ENCODE results near the gene ANK2. TPM values are rescaled to one million over a fixed set of nuclear protein-coding genes. Genes with fewer than 3 reads are reported as not detected.

Gene ANK2
- total RNA-seq, 5 donors from 2014 or later (not counting 1 experiment from before 2014, with no cell fraction given), result 0.25 to 0.62 (median 0.31) TPM; not detected in 1

- ChIA-PET POLR2A (no interaction called here), CTCF (no interaction called here)
- H3K4me3 Mint-ChIP-seq, result no peak overlapping the region
- DNase-seq, result no peak
- H3K27me3 ChIP-seq (replicated peaks in 1 of 2; ENCODE audit: control insufficient read depth in 2 of 2, extremely low read depth in 1 of 2, insufficient read depth in 2 of 2, low read length in 1 of 2), result no peaks in the 10 kb centered on the region
- no peak overlapping the region for H3K27ac ChIP-seq (ENCODE audit: low read length)
- H3K4me1 Mint-ChIP-seq, result no peaks in the 10 kb centered on the region
- ATAC-seq (replicated peaks in 1 of 4), result no peak
- no peaks in the 10 kb centered on the region for H3K36me3 ChIP-seq (ENCODE audit: control insufficient read depth in 2 of 2, extremely low read depth in 1 of 2, insufficient read depth in 1 of 2, low read length in 1 of 2)
- no peak overlapping the region for H3K27ac Mint-ChIP-seq
- no CpG with 5 or more reads among the region's 5 CpGs for WGBS (ENCODE audit: insufficient coverage)
- H3K4me1 ChIP-seq (ENCODE audit: control insufficient read depth in 1 of 2, extremely low read depth in 1 of 2, insufficient read depth in 2 of 2, low read length in 2 of 2), result no peaks in the 10 kb centered on the region
- H3K4me3 ChIP-seq (ENCODE audit: control insufficient read depth in 1 of 2, extremely low read depth in 1 of 2, low read length in 1 of 2), result no peak overlapping the region
- no peaks in the 10 kb centered on the region for H3K27me3 Mint-ChIP-seq
- H3K36me3 Mint-ChIP-seq, result no peaks in the 10 kb centered on the region
- H3K9me3 ChIP-seq, result no peaks in the 10 kb centered on the region
- H3K9me3 Mint-ChIP-seq, result no peaks in the 10 kb centered on the region
Measured at GRCh38 chr4:113078066-113078465, 28.6 kb downstream of the ANK2 start.

- H3K27me3 ChIP-seq (replicated peaks in 1 of 2; ENCODE audit: control insufficient read depth in 2 of 2, extremely low read depth in 1 of 2, insufficient read depth in 2 of 2, low read length in 1 of 2), result no peaks in the 10 kb centered on the region
- 85% methylated on average over 8 of the region's 9 CpGs for WGBS (ENCODE audit: insufficient coverage)
- no peaks in the 10 kb centered on the region for H3K4me1 Mint-ChIP-seq
- no peaks in the 10 kb centered on the region for H3K9me3 ChIP-seq
- no peak for ATAC-seq (replicated peaks in 1 of 4)
- H3K4me3 ChIP-seq (ENCODE audit: control insufficient read depth in 1 of 2, extremely low read depth in 1 of 2, low read length in 1 of 2), result no peak overlapping the region
- no peak for DNase-seq
- no peak overlapping the region for H3K27ac Mint-ChIP-seq
- H3K36me3 ChIP-seq (ENCODE audit: control insufficient read depth in 2 of 2, extremely low read depth in 1 of 2, insufficient read depth in 1 of 2, low read length in 1 of 2), result no peaks in the 10 kb centered on the region
- H3K36me3 Mint-ChIP-seq, result no peaks in the 10 kb centered on the region
- H3K4me3 Mint-ChIP-seq, result no peak overlapping the region
- CTCF ChIA-PET, result no interaction called here
- POLR2A ChIA-PET, result no interaction called here
- no peaks in the 10 kb centered on the region for H3K4me1 ChIP-seq (ENCODE audit: control insufficient read depth in 1 of 2, extremely low read depth in 1 of 2, insufficient read depth in 2 of 2, low read length in 2 of 2)
- H3K27ac ChIP-seq (ENCODE audit: low read length), result no peak overlapping the region
- H3K27me3 Mint-ChIP-seq, result peaks cover 0 to 5% of the 10 kb centered on the region in 2 donors
- no peaks in the 10 kb centered on the region for H3K9me3 Mint-ChIP-seq
Measured at GRCh38 chr4:113080050-113080449, 30.6 kb downstream of the ANK2 start.

- Histone ChIP-seq H3K27ac (ENCODE audit: low read length) (no peak overlapping the region), H3K4me3 (ENCODE audit: control insufficient read depth in 1 of 2, extremely low read depth in 1 of 2, low read length in 1 of 2) (no peak overlapping the region), H3K4me1 (ENCODE audit: control insufficient read depth in 1 of 2, extremely low read depth in 1 of 2, insufficient read depth in 2 of 2, low read length in 2 of 2) (no peaks in the 10 kb centered on the region), H3K9me3 (no peaks in the 10 kb centered on the region), H3K27me3 (replicated peaks in 1 of 2; ENCODE audit: control insufficient read depth in 2 of 2, extremely low read depth in 1 of 2, insufficient read depth in 2 of 2, low read length in 1 of 2) (no peaks in the 10 kb centered on the region), H3K36me3 (ENCODE audit: control insufficient read depth in 2 of 2, extremely low read depth in 1 of 2, insufficient read depth in 1 of 2, low read length in 1 of 2) (no peaks in the 10 kb centered on the region)
- DNase-seq (no peak), ATAC-seq (replicated peaks in 1 of 4) (no peak)
- ChIA-PET POLR2A (no interaction called here), CTCF (interaction anchor here in 1 of 2 donors (0.5 kb wide), 1 partner anchor 122 kb away, joined by 3 read pairs; no protein-coding TSS in a partner anchor)
- no peak overlapping the region for H3K4me3 Mint-ChIP-seq
- no CpG with 5 or more reads among the region's 2 CpGs for WGBS (ENCODE audit: insufficient coverage)
- H3K27me3 Mint-ChIP-seq, result peaks cover 0 to 5% of the 10 kb centered on the region in 2 donors
- no peaks in the 10 kb centered on the region for H3K4me1 Mint-ChIP-seq
- no peaks in the 10 kb centered on the region for H3K36me3 Mint-ChIP-seq
- H3K27ac Mint-ChIP-seq, result no peak overlapping the region
- no peaks in the 10 kb centered on the region for H3K9me3 Mint-ChIP-seq
Measured at GRCh38 chr4:113080624-113081023, 31.2 kb downstream of the ANK2 start.

- H3K27me3 Mint-ChIP-seq, result peaks cover 0 to 5% of the 10 kb centered on the region in 2 donors
- no CpG with 5 or more reads among the region's 1 CpG for WGBS (ENCODE audit: insufficient coverage)
- Histone ChIP-seq H3K27me3 (replicated peaks in 1 of 2; ENCODE audit: control insufficient read depth in 2 of 2, extremely low read depth in 1 of 2, insufficient read depth in 2 of 2, low read length in 1 of 2) (no peaks in the 10 kb centered on the region), H3K36me3 (ENCODE audit: control insufficient read depth in 2 of 2, extremely low read depth in 1 of 2, insufficient read depth in 1 of 2, low read length in 1 of 2) (no peaks in the 10 kb centered on the region), H3K9me3 (no peaks in the 10 kb centered on the region), H3K4me3 (ENCODE audit: control insufficient read depth in 1 of 2, extremely low read depth in 1 of 2, low read length in 1 of 2) (no peak overlapping the region), H3K4me1 (ENCODE audit: control insufficient read depth in 1 of 2, extremely low read depth in 1 of 2, insufficient read depth in 2 of 2, low read length in 2 of 2) (no peaks in the 10 kb centered on the region), H3K27ac (ENCODE audit: low read length) (no peak overlapping the region)
- no peaks in the 10 kb centered on the region for H3K36me3 Mint-ChIP-seq
- H3K4me1 Mint-ChIP-seq, result no peaks in the 10 kb centered on the region
- H3K27ac Mint-ChIP-seq, result no peak overlapping the region
- no peak for DNase-seq
- CTCF ChIA-PET, result no interaction called here
- no peaks in the 10 kb centered on the region for H3K9me3 Mint-ChIP-seq
- H3K4me3 Mint-ChIP-seq, result no peak overlapping the region
- POLR2A ChIA-PET, result no interaction called here
- ATAC-seq (replicated peaks in 1 of 4), result no peak
Measured at GRCh38 chr4:113083346-113083745, 33.9 kb downstream of the ANK2 start.

GRCh38 chr4:113086172-113086695 is 36.8 kb downstream of the ANK2 start:
- Histone ChIP-seq H3K4me1 (ENCODE audit: control insufficient read depth in 1 of 2, extremely low read depth in 1 of 2, insufficient read depth in 2 of 2, low read length in 2 of 2) (no peaks in the 10 kb centered on the region), H3K27me3 (replicated peaks in 1 of 2; ENCODE audit: control insufficient read depth in 2 of 2, extremely low read depth in 1 of 2, insufficient read depth in 2 of 2, low read length in 1 of 2) (no peaks in the 10 kb centered on the region), H3K4me3 (ENCODE audit: control insufficient read depth in 1 of 2, extremely low read depth in 1 of 2, low read length in 1 of 2) (no peak overlapping the region), H3K27ac (ENCODE audit: low read length) (no peak overlapping the region), H3K36me3 (ENCODE audit: control insufficient read depth in 2 of 2, extremely low read depth in 1 of 2, insufficient read depth in 1 of 2, low read length in 1 of 2) (no peaks in the 10 kb centered on the region), H3K9me3 (no peaks in the 10 kb centered on the region)
- WGBS (ENCODE audit: insufficient coverage), result no CpG with 5 or more reads among the region's 2 CpGs
- no peak for ATAC-seq (replicated peaks in 1 of 4)
- H3K4me1 Mint-ChIP-seq, result no peaks in the 10 kb centered on the region
- ChIA-PET POLR2A (no interaction called here), CTCF (no interaction called here)
- peaks cover 0 to 5% of the 10 kb centered on the region in 2 donors for H3K27me3 Mint-ChIP-seq
- H3K27ac Mint-ChIP-seq, result no peak overlapping the region
- no peaks in the 10 kb centered on the region for H3K36me3 Mint-ChIP-seq
- no peaks in the 10 kb centered on the region for H3K9me3 Mint-ChIP-seq
- DNase-seq, result no peak
- no peak overlapping the region for H3K4me3 Mint-ChIP-seq

- Histone ChIP-seq H3K27ac (ENCODE audit: low read length) (no peak overlapping the region), H3K4me3 (ENCODE audit: control insufficient read depth in 1 of 2, extremely low read depth in 1 of 2, low read length in 1 of 2) (no peak overlapping the region), H3K4me1 (ENCODE audit: control insufficient read depth in 1 of 2, extremely low read depth in 1 of 2, insufficient read depth in 2 of 2, low read length in 2 of 2) (no peaks in the 10 kb centered on the region), H3K9me3 (no peaks in the 10 kb centered on the region), H3K36me3 (ENCODE audit: control insufficient read depth in 2 of 2, extremely low read depth in 1 of 2, insufficient read depth in 1 of 2, low read length in 1 of 2) (no peaks in the 10 kb centered on the region), H3K27me3 (replicated peaks in 1 of 2; ENCODE audit: control insufficient read depth in 2 of 2, extremely low read depth in 1 of 2, insufficient read depth in 2 of 2, low read length in 1 of 2) (no peaks in the 10 kb centered on the region)
- H3K4me3 Mint-ChIP-seq, result no peak overlapping the region
- H3K4me1 Mint-ChIP-seq, result no peaks in the 10 kb centered on the region
- no peaks in the 10 kb centered on the region for H3K9me3 Mint-ChIP-seq
- H3K27me3 Mint-ChIP-seq, result peaks cover 0 to 5% of the 10 kb centered on the region in 2 donors
- DNase-seq (no peak), ATAC-seq (replicated peaks in 1 of 4) (no peak)
- ChIA-PET CTCF (no interaction called here), POLR2A (no interaction called here)
- no peaks in the 10 kb centered on the region for H3K36me3 Mint-ChIP-seq
- WGBS (ENCODE audit: insufficient coverage), result no CpG with 5 or more reads among the region's 1 CpG
- no peak overlapping the region for H3K27ac Mint-ChIP-seq
Measured at GRCh38 chr4:113088050-113088449, 38.6 kb downstream of the ANK2 start.

DNA sequence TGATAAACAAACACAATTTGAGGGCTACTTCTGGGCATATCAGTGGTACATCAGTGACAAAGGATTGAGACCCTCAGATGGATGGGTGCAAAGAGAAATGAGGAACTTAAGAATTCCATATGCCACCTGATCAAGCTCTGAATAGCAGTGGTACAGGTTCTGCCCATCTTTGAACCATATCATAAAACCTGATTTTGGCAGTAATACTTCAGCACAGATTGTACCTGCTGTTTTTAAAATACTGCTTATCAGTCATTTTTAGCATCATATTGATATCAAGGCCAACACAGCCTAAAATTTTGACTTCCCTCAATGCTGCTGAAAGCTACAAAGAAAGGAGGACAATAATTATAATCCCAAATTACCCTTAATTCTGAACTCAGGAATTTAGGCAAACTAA is 41.5 kb downstream of the ANK2 start:
- Mint-ChIP-seq H3K27ac (no peak overlapping the region), H3K4me1 (no peaks in the 10 kb centered on the region), H3K36me3 (no peaks in the 10 kb centered on the region), H3K4me3 (no peak overlapping the region), H3K9me3 (no peaks in the 10 kb centered on the region), H3K27me3 (no peaks in the 10 kb centered on the region)
- H3K27ac ChIP-seq (ENCODE audit: low read length), result no peak overlapping the region
- H3K27me3 ChIP-seq (replicated peaks in 1 of 2; ENCODE audit: control insufficient read depth in 2 of 2, extremely low read depth in 1 of 2, insufficient read depth in 2 of 2, low read length in 1 of 2), result no peaks in the 10 kb centered on the region
- ATAC-seq (replicated peaks in 1 of 4), result no peak
- H3K36me3 ChIP-seq (ENCODE audit: control insufficient read depth in 2 of 2, extremely low read depth in 1 of 2, insufficient read depth in 1 of 2, low read length in 1 of 2), result no peaks in the 10 kb centered on the region
- no peaks in the 10 kb centered on the region for H3K4me1 ChIP-seq (ENCODE audit: control insufficient read depth in 1 of 2, extremely low read depth in 1 of 2, insufficient read depth in 2 of 2, low read length in 2 of 2)
- H3K4me3 ChIP-seq (ENCODE audit: control insufficient read depth in 1 of 2, extremely low read depth in 1 of 2, low read length in 1 of 2), result no peak overlapping the region
- H3K9me3 ChIP-seq, result no peaks in the 10 kb centered on the region
- DNase-seq, result no peak
- CTCF ChIA-PET, result interaction anchor here in 1 of 2 donors (0.5 kb wide), 1 partner anchor 10 kb away, joined by 6 read pairs; no protein-coding TSS in a partner anchor
- POLR2A ChIA-PET, result no interaction called here
